Right cardiac atrium (tissue), 5 donors: Measurements from ENCODE around the gene MICU1. TPM values are rescaled to one million over a fixed set of nuclear protein-coding genes. Genes with fewer than 3 reads are reported as not detected.
A peak's percentile ranks its signal among the peaks of the same experiment; 100 is the strongest.
"Not testable (repeated sequence)": the region's sequence is repeated elsewhere in the genome, so short reads cannot be mapped to it uniquely, and the experiment has no call there.

Experiments used
- ATAC-seq, 2 donors: fragments of 200-7000 bp; cut with Tn5 transposase; one replicate each; pipeline versions ENCODE4 v1.8.0 to v1.9.1; 2020; ENCODE audit warnings: moderate library complexity in 2 of 2, mild to moderate bottlenecking in 1 of 2
- DNase-seq, 3 donors: peaks; one replicate each; pipeline ENCODE4 v3.0.0-alpha.2; 2020
- H3K27ac ChIP-seq: one replicate; pipeline ENCODE4 v1.5.1; 2013; ENCODE audit warnings: mild to moderate bottlenecking, low read length, control low read depth, moderate library complexity
- H3K27me3 ChIP-seq: one replicate; pipeline ENCODE4 v1.6.1; 2013; ENCODE audit not compliant: control insufficient read depth, insufficient read depth
- H3K4me1 ChIP-seq: one replicate; pipeline ENCODE4 v1.6.1; 2013; ENCODE audit warnings: low read length; ENCODE audit not compliant: control insufficient read depth, insufficient read depth
- H3K4me3 ChIP-seq: one replicate; pipeline ENCODE4 v1.5.1; 2013; ENCODE audit warnings: low read length, control low read depth
- H3K9me3 ChIP-seq: one replicate; pipeline ENCODE4 v1.6.1; 2013; ENCODE audit warnings: low read length; ENCODE audit not compliant: control insufficient read depth
- WGBS: extraction: QIAGEN DNeasy Blood & Tissue Kit; methylation state at CpG from one replicate; pipeline ENCODE4 v1.1.7; 2013; 5-methylcytosine and 5-hydroxymethylcytosine counted together
- intact Hi-C, 4 donors: fragments of 100-400 bp; cut with DNase I; formaldehyde crosslinking; loops; one replicate each; pipeline versions ENCODE4 v1.11.0 to v1.14.0; 2022 to 2023
- polyA plus RNA-seq: library from polyadenylated mRNA; stranded (reverse); fragments of 200-250 nt; gene quantifications from one replicate; pipeline ENCODE4 v1.2.3, GENCODE V29; 2013
- total RNA-seq, 4 donors: library from RNA; stranded (reverse); fragmentation: NEBNext Ultra II Directional; extraction: Animal tissue kit (Norgen Biotek cat#: 25700); gene quantifications; one replicate each; pipeline ENCODE4 v1.2.1, GENCODE V29; 2021
- donor health status: healthy with polysubstance abuse.
- donor health status: DM: no; HTN: yes; CAD: no.
- donor health status: DM: no; HTN: no; CAD: no.
- donor health status: DM: no; HTN: yes; CAD: no; lungs with severe emphysema.
- donor health status: DM: yes; HTN: yes; CAD: no.

The MICU1 gene
- total and polyA plus RNA-seq, 5 donors = 35.3 to 51.2 (median 42.0) TPM

GRCh38 chr10:72417971-72418370 is 207.9 kb downstream of the MICU1 start:
- Histone ChIP-seq H3K27me3 (no peaks in the 10 kb centered on the region), H3K4me1 (no peaks in the 10 kb centered on the region), H3K4me3 (no peak overlapping the region), H3K27ac (no peak overlapping the region), H3K9me3 (no peaks in the 10 kb centered on the region)
- ATAC-seq (no peak), DNase-seq (no peak)
- WGBS = 50% methylated on average over 1 of the region's 1 CpG
- intact Hi-C loops = no loop called here

- intact Hi-C loops = no loop called here
- Histone ChIP-seq H3K27me3 (no peaks in the 10 kb centered on the region), H3K9me3 (no peaks in the 10 kb centered on the region), H3K4me1 (no peaks in the 10 kb centered on the region), H3K27ac (no peak overlapping the region), H3K4me3 (no peak overlapping the region)
- 76% methylated on average over 4 of the region's 4 CpGs for WGBS
- DNase-seq (no peak), ATAC-seq (no peak)
Measured at GRCh38 chr10:72416661-72417060, 209.2 kb downstream of the MICU1 start.

- H3K4me1 ChIP-seq = no peaks in the 10 kb centered on the region
- no peak overlapping the region for H3K4me3 ChIP-seq
- no peaks in the 10 kb centered on the region for H3K9me3 ChIP-seq
- DNase-seq (no peak), ATAC-seq (no peak)
- H3K27me3 ChIP-seq = no peaks in the 10 kb centered on the region
- no peak overlapping the region for H3K27ac ChIP-seq
- intact Hi-C loops = no loop called here
- 84% methylated on average over 3 of the region's 3 CpGs for WGBS
Measured at GRCh38 chr10:72414642-72415041, 211.2 kb downstream of the MICU1 start.

- H3K9me3 ChIP-seq = no peaks in the 10 kb centered on the region
- WGBS = 93% methylated on average over 1 of the region's 1 CpG
- H3K4me3 ChIP-seq = no peak overlapping the region
- ATAC-seq (no peak), DNase-seq (no peak)
- no peak overlapping the region for H3K27ac ChIP-seq
- intact Hi-C loops = no loop called here
- no peaks in the 10 kb centered on the region for H3K27me3 ChIP-seq
- H3K4me1 ChIP-seq = no peaks in the 10 kb centered on the region
Measured at GRCh38 chr10:72409167-72409566, 216.7 kb downstream of the MICU1 start.

- H3K4me1 ChIP-seq = no peaks in the 10 kb centered on the region
- DNase-seq (no peak), ATAC-seq (no peak)
- H3K27me3 ChIP-seq = no peaks in the 10 kb centered on the region
- intact Hi-C loops = no loop called here
- WGBS = 95% methylated on average over 7 of the region's 7 CpGs
- no peak overlapping the region for H3K27ac ChIP-seq
- H3K4me3 ChIP-seq = no peak overlapping the region
- H3K9me3 ChIP-seq = no peaks in the 10 kb centered on the region
Measured at GRCh38 chr10:72407927-72408600, 217.8 kb downstream of the MICU1 start.

GRCh38 chr10:72407471-72407870 is 218.4 kb downstream of the MICU1 start:
- H3K27me3 ChIP-seq = no peaks in the 10 kb centered on the region
- intact Hi-C loops = no loop called here

GRCh38 chr10:72395581-72395980 is 230.3 kb downstream of the MICU1 start:
- H3K9me3 ChIP-seq, H3K4me1 ChIP-seq, intact Hi-C loops, H3K4me3 ChIP-seq, H3K27me3 ChIP-seq, H3K27ac ChIP-seq, ATAC-seq: not testable (repeated sequence)
- 94% methylated on average over 3 of the region's 3 CpGs for WGBS
- peak in 1 of 3 donors; percentile 62 for DNase-seq

More at GRCh38 chr10:72407471-72407870, 218.4 kb downstream of the MICU1 start:
- no peak for DNase-seq
- no peak overlapping the region for H3K27ac ChIP-seq
- H3K4me1 ChIP-seq = no peaks in the 10 kb centered on the region
- H3K9me3 ChIP-seq = no peaks in the 10 kb centered on the region
- no peak overlapping the region for H3K4me3 ChIP-seq
- no peak for ATAC-seq
- whole genome bisulfite sequencing = 91% methylated on average over 3 of the region's 3 CpGs

GRCh38 chr10:72392571-72392970 is 233.3 kb downstream of the MICU1 start:
- intact Hi-C loops = no loop called here
- H3K27ac ChIP-seq = no peak overlapping the region
- 87% methylated on average over 1 of the region's 1 CpG for WGBS
- H3K27me3 ChIP-seq = no peaks in the 10 kb centered on the region
- no peaks in the 10 kb centered on the region for H3K4me1 ChIP-seq
- H3K9me3 ChIP-seq = no peaks in the 10 kb centered on the region
- DNase-seq (no peak), ATAC-seq (no peak)
- no peak overlapping the region for H3K4me3 ChIP-seq

- H3K4me1 ChIP-seq = no peaks in the 10 kb centered on the region
- H3K9me3 ChIP-seq = no peaks in the 10 kb centered on the region
- DNase-seq (no peak), ATAC-seq (no peak)
- H3K4me3 ChIP-seq = no peak overlapping the region
- 97% methylated on average over 2 of the region's 2 CpGs for WGBS
- intact Hi-C loops = no loop called here
- H3K27me3 ChIP-seq = no peaks in the 10 kb centered on the region
- H3K27ac ChIP-seq = no peak overlapping the region
Measured at GRCh38 chr10:72390764-72391163, 235.1 kb downstream of the MICU1 start.

- H3K27ac ChIP-seq = no peak overlapping the region
- H3K4me1 ChIP-seq = no peaks in the 10 kb centered on the region
- no peak overlapping the region for H3K4me3 ChIP-seq
- no peaks in the 10 kb centered on the region for H3K27me3 ChIP-seq
- WGBS = 87% methylated on average over 5 of the region's 5 CpGs
- no peak for DNase-seq
- ATAC-seq = no peak
- intact Hi-C loops = no loop called here
- H3K9me3 ChIP-seq = no peaks in the 10 kb centered on the region
Measured at GRCh38 chr10:72389716-72390115, 236.2 kb downstream of the MICU1 start.

GRCh38 chr10:72389014-72389413 is 236.9 kb downstream of the MICU1 start:
- no peak for DNase-seq
- 87% methylated on average over 1 of the region's 1 CpG for WGBS
- no peaks in the 10 kb centered on the region for H3K27me3 ChIP-seq
- ATAC-seq = no peak
- H3K27ac ChIP-seq = no peak overlapping the region
- H3K4me1 ChIP-seq = no peaks in the 10 kb centered on the region
- no peak overlapping the region for H3K4me3 ChIP-seq
- intact Hi-C loops = no loop called here
- no peaks in the 10 kb centered on the region for H3K9me3 ChIP-seq

- no peaks in the 10 kb centered on the region for H3K27me3 ChIP-seq
- ATAC-seq (no peak), DNase-seq (no peak)
- H3K4me3 ChIP-seq = no peak overlapping the region
- 96% methylated on average over 5 of the region's 5 CpGs for WGBS
- intact Hi-C loops = no loop called here
- H3K27ac ChIP-seq = no peak overlapping the region
- H3K4me1 ChIP-seq = no peaks in the 10 kb centered on the region
- H3K9me3 ChIP-seq = no peaks in the 10 kb centered on the region
Measured at GRCh38 chr10:72388062-72388461, 237.8 kb downstream of the MICU1 start.
